GM12891 (cell line): ENCODE data around the gene MRGPRX2.

Source experiments
- PAX5 ChIP-seq: IDR thresholded peaks from 2 replicates; pipeline ENCODE4 v1.6.1; 2011; ENCODE audit warnings: low read length, moderate library complexity, mild to moderate bottlenecking; ENCODE audit not compliant: insufficient read depth, severe bottlenecking
- POLR2A ChIP-seq: IDR thresholded peaks from 2 replicates; pipeline ENCODE4 v1.6.1; 2011; ENCODE audit warnings: low read depth, low read length, control low read depth
- POLR2AphosphoS5 ChIP-seq: IDR thresholded peaks from 2 replicates; pipeline ENCODE4 v1.6.1; 2011; ENCODE audit warnings: low read depth, low read length, control low read depth
- TAF1 ChIP-seq: IDR thresholded peaks from 2 replicates; pipeline ENCODE4 v1.6.1; 2011; ENCODE audit warnings: low read depth, low read length, control low read depth

DNA sequence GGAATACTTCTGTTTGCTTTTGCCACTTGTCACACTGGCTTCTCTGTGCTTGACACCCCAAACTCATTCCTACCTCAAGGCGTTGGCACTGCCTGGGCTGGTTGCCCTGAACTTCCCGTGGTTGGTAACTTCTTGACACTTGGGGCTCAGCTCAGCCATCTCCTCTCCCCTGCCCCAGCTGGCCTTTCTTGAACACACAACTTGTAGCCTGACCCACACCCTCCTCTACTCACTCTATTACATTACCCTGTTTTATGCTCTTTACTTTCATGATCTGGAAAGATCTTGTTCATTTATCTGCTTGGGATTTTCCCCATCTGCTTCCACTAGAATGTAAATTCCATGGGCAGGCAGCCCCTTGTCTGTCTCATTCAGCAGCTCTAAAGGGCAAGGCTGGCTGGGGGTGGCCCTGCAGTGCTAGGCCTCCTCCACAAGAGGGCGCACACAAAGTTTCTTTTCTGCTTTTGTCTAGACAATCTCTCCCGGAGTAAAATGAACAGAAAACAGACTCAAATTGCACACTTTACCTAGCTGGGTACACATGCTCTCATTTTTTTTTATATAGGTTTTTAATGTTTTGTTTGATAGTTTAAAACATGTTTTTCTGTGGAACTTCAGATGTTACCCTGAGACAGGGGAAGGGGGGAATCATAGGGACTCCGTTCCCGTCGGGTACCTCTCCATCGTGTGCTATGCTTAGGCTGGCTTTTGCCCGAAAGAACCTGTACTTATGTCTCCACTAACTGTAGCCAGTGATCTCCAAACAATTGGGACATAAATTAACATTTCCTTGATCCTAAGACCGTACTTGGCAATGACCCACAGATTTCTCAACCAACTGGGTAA, 16.4 kb upstream of the MRGPRX2 start:
- TF ChIP-seq POLR2AphosphoS5 = no peak
- no peak for TF ChIP-seq POLR2A
- no peak for TF ChIP-seq TAF1
- TF ChIP-seq PAX5 = no peak
